ENCODE data around the gene JOSD1.

The JOSD1 gene

GRCh38 chr22:38700789-38701628 is at the start of gene JOSD1:
JOSD1 (minus strand) TSS chr22:38700943; CDS start chr22:38699987, 956 bp downstream.
- DNase-seq, result peak; percentile 83

DNA sequence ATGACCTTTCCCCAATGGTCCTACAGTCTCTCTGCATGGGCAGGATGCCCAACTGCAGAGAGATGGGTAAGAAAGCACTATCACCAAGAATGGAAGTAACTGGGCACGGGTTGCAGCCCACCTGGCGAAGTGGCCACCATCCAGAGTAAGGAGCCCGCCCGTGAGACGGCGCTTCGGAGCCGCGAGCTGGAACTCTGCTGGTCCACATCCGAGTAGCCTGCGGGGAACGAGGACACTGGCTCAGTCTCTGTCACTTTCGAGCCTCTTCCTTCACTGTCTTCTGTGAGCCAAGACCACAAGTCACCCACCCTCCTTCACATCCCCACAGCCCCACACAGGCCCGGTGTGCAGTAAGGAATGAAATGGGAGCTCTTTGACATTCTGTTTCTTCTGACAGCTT is 49.4 kb upstream of the JOSD1 start:
- no peak for DNase-seq

DNA sequence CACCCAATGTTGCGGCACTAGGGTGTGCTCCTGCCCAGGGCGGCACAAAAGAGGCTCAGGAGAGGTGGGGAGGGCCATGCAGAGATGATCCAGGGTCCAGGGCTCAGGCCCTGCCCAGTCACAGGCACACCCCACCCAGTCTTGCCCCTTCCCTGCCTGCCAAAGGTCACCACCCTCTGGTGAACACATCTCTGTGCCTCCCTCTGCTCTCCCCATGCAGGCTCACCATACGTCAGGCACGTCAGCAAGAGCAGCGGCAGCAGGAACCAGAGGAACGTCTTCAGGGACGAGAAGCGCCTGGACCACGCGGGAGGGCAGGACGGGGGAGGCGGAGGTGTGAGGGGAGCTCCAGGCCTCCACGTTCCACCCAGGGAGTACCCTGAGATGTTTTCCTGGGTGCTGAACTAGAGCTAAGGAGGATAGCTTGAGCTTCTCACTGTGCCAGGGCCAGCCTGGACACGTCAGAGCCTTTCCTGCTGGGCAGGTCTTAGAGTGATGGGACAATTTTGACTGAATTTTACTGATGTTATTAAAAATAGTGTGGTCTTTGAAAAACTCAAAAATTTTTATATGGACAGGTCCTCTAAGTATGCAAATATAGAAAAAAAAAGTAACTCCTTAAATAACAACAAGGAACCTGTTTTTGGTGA is 47.9 kb upstream of the JOSD1 start:
- no peak for DNase-seq

- peak; percentile 86 for DNase-seq
Measured at GRCh38 chr22:38745676-38746460, 45.1 kb upstream of the JOSD1 start.

- no peak for DNase-seq
Measured at GRCh38 chr22:38744981-38745380, 44.2 kb upstream of the JOSD1 start.

DNA sequence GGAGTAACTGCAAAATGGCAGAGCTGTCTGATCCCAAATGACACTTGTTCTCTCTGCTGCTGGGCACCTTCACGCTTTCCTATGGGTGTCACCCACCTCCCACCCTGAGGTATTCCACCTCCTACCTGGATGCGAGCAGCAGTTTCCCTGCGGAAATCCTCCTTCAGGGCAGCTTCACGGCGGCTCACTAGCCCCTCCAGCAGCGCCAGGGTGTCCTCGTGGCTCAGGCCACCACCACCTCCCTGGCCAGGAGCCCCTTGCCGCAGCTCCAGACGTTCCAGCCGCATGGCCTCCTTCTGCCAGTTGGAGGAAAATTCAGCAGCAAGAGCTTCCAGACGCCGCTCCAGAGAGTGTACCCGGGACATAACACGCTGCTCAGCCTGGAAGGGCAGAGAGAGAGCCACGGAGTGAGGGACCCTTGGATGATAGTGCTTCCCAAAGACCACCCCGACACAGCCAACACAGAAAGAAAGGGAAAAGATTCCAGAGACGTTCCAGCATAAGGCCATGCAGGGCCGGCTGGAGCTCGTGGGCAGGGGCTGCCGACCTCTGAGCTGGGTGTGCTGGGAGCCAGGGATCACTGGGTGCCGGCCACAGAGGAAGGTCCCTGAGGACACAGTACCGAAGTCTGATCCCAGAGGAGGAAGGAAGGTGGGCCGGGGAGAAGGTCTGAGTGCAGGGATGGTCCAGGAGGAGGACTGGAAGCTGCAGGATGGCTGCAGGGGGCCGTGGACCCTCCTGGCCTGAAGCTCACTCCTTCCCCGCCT is 41.6 kb upstream of the JOSD1 start:
- no peak for DNase-seq

- DNase-seq, result no peak
Measured at GRCh38 chr22:38741576-38741975, 40.8 kb upstream of the JOSD1 start.

GRCh38 chr22:38741166-38741565 is 40.4 kb upstream of the JOSD1 start:
- no peak for DNase-seq

DNA sequence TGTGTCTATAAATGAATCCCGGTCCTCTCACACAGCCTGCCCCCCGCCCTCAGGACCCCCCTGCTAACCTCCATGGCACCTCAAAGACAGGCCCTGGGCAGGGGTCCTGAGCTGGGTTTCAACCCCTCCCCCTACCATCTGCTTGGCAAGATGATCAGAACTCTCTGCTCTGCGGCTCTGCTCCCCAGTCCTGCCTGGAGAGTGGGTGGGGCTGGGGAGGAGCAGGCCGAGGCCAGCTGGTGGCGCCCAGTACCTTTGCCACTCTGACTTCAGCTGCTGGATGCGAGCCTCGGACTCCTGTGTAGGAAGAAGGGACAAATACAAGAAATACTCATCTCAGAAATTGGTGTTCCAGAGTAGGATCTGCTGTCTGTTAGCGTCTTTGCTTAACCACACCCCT is 40.0 kb upstream of the JOSD1 start:
- DNase-seq, result no peak

DNA sequence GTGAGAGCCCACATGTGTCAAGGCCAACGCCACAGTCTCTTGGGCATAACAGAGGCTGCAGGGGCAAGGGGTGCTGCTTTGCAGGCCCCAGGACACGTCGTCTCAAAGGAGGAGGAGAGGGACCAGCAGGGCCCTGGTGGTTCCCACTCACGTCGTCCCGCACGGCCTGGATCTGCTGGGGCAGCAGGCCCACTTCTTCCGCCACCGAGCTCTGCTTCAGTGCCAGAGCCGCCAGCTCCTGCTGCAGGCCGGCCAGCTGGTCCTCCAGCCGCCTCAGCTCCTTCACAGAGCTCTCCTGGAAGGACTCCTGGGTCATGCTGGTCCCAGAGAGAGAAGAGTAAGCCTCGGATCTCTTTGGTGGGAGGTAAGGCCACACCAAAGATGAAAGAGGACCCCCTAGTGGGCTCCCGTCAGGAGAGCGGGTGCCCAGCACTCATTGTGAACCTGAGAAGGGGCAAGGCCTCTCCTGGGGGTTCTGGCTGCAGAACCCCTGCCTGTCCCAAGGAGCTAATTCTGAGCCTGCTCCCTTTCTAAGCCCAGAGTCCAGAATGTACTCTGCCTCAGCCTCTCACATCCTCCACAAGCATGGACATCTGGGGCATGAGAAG is 39.5 kb upstream of the JOSD1 start:
- DNase-seq, result no peak

- no peak for DNase-seq
Measured at GRCh38 chr22:38739300-38740055, 38.7 kb upstream of the JOSD1 start.

DNA sequence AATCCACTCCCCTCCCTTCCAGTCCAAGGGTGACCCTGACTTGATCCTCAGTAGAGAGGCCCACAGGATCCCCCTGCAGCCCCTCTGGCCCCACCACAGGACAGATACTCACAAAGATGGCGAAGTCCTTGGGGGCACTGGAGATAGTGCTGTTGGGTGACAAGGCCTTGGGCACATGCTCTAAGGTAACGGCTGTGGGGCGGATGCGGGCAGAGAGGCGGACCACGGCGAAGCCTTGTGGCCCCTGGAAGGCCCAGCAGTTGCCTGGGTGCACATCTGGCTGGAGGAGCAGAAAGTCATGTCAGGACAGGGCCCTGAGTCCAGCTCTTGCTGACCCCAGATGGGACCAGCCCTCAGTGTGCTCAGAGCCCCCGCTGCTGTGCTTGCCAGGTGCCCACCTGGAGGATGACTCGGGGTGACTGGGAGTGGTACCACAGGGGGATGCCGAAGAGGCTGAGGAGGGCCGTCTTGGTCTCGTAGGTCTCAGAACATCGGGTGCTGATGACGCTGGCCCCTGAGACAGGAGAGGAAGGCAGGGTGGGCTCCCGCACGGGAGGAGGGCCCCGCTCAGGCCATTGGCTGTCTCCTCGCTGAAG is 37.8 kb upstream of the JOSD1 start:
- no peak for DNase-seq

DNA sequence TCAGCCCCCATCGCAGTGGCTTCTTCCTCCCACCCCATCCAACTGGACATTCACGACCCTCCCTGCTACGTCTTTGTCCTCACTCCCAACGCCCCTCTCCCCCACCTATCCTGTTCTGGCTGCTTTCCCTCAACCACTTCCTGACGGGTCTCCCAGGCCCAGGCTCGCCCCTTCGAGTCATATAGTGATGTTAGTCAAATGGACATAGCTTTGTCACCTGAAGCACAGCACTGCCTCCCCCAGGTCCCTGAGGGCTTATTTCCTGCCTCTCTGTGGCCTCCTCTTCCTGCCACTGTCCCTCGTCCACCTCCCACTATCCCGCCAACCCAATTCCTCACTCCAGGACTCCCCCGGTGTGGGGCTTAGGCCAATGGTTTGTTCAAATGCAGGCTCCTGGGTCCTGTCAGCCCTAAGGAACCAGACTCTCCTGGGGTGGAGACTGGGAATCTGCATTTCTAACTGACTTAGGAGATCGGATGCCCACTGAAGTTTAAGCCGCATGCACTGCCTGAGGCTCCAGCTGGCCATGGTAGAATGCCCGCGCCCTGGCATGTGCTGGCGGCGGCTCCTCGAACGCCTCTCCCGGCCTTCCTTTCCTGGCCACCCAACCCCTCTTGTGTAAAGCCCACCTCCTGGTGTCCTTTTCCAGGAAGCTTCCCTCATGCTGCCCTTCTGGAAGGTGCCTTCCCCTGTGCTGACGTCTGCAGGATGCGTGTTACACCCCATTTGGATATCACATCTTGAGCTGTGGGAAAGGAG is 36.7 kb upstream of the JOSD1 start:
- DNase-seq, result no peak

DNA sequence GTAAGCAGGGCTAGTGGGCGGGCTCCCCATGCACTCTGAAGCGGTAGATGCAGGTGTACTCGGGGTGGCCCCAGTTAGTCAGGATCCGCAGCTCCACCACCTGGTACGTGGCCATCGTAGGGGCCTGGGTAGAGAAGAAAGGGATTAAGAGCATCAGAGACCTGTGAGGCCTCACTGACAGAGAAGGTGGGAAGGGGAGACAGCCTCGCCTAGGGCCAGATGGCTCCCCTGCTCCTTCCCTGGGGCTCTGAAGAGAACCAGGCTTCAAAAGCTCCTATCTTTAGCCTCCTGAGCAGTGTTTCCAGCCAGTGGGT is 35.5 kb upstream of the JOSD1 start:
- DNase-seq, result no peak

DNA sequence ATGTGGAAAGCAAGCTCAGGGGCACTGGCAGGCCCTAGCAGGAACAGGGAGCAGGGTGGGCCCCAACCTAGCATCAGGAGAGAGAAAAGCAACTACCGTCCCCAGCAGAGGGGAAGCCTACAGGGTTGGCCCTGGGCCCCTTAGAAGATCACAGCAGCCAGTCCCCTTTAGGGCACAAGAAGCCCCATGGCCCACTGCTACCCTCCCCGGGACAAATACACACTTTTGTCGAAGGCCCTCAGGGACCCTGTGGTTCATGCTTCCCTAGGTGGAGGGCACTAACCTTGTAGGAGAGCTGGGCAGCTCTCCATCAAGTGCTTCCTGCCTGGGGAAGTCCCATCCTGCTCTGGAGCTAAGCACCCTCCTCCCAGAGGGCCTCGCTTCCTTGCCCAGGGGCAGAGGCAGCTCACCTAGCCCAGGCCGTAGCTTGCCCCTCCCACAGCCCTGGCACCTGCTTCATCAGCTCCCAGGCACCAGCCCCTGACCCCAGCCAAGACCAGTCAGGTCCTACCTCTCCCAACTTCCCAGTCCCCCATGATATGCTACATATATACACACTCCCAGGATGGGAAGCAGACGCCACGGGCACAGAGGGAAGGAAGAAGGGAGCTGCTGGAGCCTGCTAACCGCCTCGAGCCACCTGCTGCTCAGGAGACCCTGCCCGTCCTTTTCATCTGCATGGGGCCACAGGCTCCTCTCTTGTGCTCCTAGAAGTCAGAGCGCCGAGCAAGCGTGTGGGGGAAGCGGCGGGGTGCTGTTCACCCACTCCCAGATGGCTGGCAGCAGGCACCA is 34.9 kb upstream of the JOSD1 start:
- DNase-seq, result no peak

DNA sequence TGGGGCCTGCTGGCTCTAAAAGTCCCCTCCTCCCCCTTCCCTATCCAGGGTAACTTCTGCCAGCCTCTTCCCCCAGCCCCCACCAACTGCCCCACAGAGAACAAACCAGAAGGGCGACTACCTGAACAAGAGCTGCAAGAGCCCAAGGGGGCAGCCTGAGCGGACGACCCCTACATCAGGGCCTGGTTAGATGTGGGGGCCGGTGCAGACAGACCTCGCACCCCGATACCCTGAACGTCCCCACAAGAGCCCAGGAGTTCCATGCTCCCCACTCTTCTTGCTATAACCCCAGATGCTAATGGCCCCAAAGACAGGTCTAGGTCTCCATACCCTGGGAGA is 34.4 kb upstream of the JOSD1 start:
- DNase-seq, result no peak

DNA sequence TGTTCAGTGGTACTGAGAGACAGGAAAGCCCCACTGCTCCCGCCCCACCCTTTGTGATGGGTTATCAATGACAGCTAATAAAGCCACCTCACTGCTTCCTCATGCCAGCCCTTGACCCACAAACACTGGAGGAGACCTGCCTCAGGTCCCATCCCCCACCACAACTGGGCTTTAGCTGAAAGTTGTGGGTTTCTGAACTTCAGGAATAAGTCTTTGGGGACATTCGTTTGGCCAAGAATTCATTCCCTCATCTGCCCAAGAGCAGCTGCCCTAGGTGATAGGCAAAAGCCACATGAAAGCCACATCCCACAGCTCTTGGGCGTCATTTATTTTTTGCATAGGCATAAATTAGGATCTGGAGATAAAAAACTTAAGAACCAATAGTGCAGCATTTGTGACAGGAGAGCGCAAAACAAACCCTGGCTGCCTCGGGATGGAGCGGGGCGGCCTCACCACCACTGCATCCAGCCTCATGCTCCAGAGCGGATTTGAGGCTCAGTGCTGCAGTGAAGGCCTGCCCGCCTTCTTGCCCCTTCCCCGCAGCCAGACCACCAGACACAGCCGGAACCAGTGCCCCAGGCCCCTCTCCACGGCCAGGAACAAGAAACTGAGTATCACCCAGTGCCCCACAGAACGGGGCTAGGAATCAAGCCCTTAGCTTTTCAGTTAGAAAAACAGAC is 33.8 kb upstream of the JOSD1 start:
- no peak for DNase-seq

DNA sequence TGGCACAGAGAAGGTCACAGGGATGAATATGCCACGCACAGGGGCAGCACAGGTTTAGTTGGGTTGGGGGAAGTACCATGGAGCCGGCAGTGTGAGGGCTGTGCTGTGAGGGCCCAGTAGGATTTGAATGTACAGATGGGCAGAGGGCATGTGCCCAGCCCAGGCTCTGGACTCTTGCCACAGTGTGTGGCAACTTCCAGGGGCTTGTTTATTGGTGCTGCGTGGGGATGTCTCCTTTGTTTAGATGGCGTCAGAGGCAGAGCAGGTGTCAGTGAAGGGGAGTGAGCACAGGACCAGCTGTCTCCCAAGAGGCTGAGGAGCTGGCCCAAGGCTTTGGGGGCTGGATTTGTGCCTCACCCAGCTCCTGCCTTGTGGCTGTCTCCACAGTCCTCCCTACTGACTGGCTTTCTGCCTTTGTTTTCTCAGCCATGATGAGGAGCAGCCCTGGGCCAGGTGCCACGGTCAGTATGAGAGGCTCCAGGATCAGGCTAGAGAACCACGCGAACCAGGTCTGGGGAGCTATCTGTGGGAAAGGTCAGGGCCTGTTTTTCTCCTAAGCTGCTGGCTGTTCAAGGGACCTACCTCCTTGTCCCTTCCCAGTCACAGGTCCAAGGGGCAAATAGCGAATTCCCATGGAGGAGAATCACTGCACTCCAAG is 33.1 kb upstream of the JOSD1 start:
- DNase-seq, result peak; percentile 44

GRCh38 chr22:38733329-38733723 is 32.6 kb upstream of the JOSD1 start:
- DNase-seq, result no peak
